ENCODE results near the gene PCDH9.

PCDH9 gene

GRCh38 chr13:67167420-67167819 is 62.7 kb downstream of the PCDH9 start:
- Histone ChIP-seq H3K36me3 (ENCODE audit: control insufficient read depth in 1 of 2, insufficient read depth in 2 of 2, low read length in 2 of 2) (no peaks in the 10 kb centered on the region), H3K27me3 (ENCODE audit: control insufficient read depth in 1 of 2, insufficient read depth in 2 of 2, low read length in 2 of 2) (no peaks in the 10 kb centered on the region), H3K9ac (ENCODE audit: low read depth in 1 of 2, low read length in 2 of 2) (no peak overlapping the region), H3K27ac (ENCODE audit: low read depth, low read length) (no peak overlapping the region), H3K4me3 (ENCODE audit: low read depth in 1 of 2, low read length in 2 of 2) (no peak overlapping the region), H3K9me3 (ENCODE audit: control insufficient read depth in 1 of 2, low read length in 2 of 2) (no peaks in the 10 kb centered on the region), H3K4me1 (ENCODE audit: control insufficient read depth in 1 of 2, insufficient read depth in 2 of 2, low read length in 2 of 2) (no peaks in the 10 kb centered on the region)

GRCh38 chr13:67161176-67161575 is 69.0 kb downstream of the PCDH9 start:
- no peaks in the 10 kb centered on the region for H3K4me1 ChIP-seq (ENCODE audit: control insufficient read depth in 1 of 2, insufficient read depth in 2 of 2, low read length in 2 of 2)
- H3K4me3 ChIP-seq (ENCODE audit: low read depth in 1 of 2, low read length in 2 of 2): no peak overlapping the region
- no peaks in the 10 kb centered on the region for H3K27me3 ChIP-seq (ENCODE audit: control insufficient read depth in 1 of 2, insufficient read depth in 2 of 2, low read length in 2 of 2)
- H3K9me3 ChIP-seq (ENCODE audit: control insufficient read depth in 1 of 2, low read length in 2 of 2): no peaks in the 10 kb centered on the region
- no peak overlapping the region for H3K9ac ChIP-seq (ENCODE audit: low read depth in 1 of 2, low read length in 2 of 2)
- H3K36me3 ChIP-seq (ENCODE audit: control insufficient read depth in 1 of 2, insufficient read depth in 2 of 2, low read length in 2 of 2): no peaks in the 10 kb centered on the region
- H3K27ac ChIP-seq (ENCODE audit: low read depth, low read length): no peak overlapping the region

- Histone ChIP-seq H3K9ac (ENCODE audit: low read depth in 1 of 2, low read length in 2 of 2) (no peak overlapping the region), H3K9me3 (ENCODE audit: control insufficient read depth in 1 of 2, low read length in 2 of 2) (no peaks in the 10 kb centered on the region), H3K4me1 (ENCODE audit: control insufficient read depth in 1 of 2, insufficient read depth in 2 of 2, low read length in 2 of 2) (no peaks in the 10 kb centered on the region), H3K4me3 (ENCODE audit: low read depth in 1 of 2, low read length in 2 of 2) (no peak overlapping the region), H3K36me3 (ENCODE audit: control insufficient read depth in 1 of 2, insufficient read depth in 2 of 2, low read length in 2 of 2) (no peaks in the 10 kb centered on the region), H3K27ac (ENCODE audit: low read depth, low read length) (no peak overlapping the region), H3K27me3 (ENCODE audit: control insufficient read depth in 1 of 2, insufficient read depth in 2 of 2, low read length in 2 of 2) (no peaks in the 10 kb centered on the region)
These were observed 71.2 kb downstream of the PCDH9 start for GRCh38 chr13:67158903-67159302.

DNA sequence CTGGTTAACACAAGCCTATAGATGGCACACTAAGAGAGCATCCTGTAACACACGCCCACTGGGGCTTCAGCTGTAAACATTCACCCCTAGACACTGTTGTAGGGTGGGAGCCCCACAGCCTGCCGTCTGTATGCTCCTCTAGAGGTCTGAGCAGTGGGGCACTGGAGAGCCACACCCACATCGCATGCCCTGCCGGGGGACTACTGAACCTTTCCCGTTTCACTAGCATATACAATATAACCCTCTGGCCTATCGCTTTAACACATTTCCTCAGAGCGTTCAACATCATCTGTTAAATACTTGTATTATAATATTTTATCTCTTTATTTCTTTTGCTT is 73.4 kb downstream of the PCDH9 start:
- Histone ChIP-seq H3K27ac (ENCODE audit: low read depth, low read length) (no peak overlapping the region), H3K4me3 (ENCODE audit: low read depth in 1 of 2, low read length in 2 of 2) (no peak overlapping the region), H3K27me3 (ENCODE audit: control insufficient read depth in 1 of 2, insufficient read depth in 2 of 2, low read length in 2 of 2) (no peaks in the 10 kb centered on the region), H3K36me3 (ENCODE audit: control insufficient read depth in 1 of 2, insufficient read depth in 2 of 2, low read length in 2 of 2) (no peaks in the 10 kb centered on the region), H3K9ac (ENCODE audit: low read depth in 1 of 2, low read length in 2 of 2) (no peak overlapping the region), H3K9me3 (ENCODE audit: control insufficient read depth in 1 of 2, low read length in 2 of 2) (no peaks in the 10 kb centered on the region), H3K4me1 (ENCODE audit: control insufficient read depth in 1 of 2, insufficient read depth in 2 of 2, low read length in 2 of 2) (no peaks in the 10 kb centered on the region)

GRCh38 chr13:67155898-67156722 is 74.0 kb downstream of the PCDH9 start:
- Histone ChIP-seq H3K36me3 (ENCODE audit: control insufficient read depth in 1 of 2, insufficient read depth in 2 of 2, low read length in 2 of 2) (no peaks in the 10 kb centered on the region), H3K4me3 (ENCODE audit: low read depth in 1 of 2, low read length in 2 of 2) (no peak overlapping the region), H3K9me3 (ENCODE audit: control insufficient read depth in 1 of 2, low read length in 2 of 2) (no peaks in the 10 kb centered on the region), H3K4me1 (ENCODE audit: control insufficient read depth in 1 of 2, insufficient read depth in 2 of 2, low read length in 2 of 2) (no peaks in the 10 kb centered on the region), H3K27ac (ENCODE audit: low read depth, low read length) (no peak overlapping the region), H3K9ac (ENCODE audit: low read depth in 1 of 2, low read length in 2 of 2) (no peak overlapping the region), H3K27me3 (ENCODE audit: control insufficient read depth in 1 of 2, insufficient read depth in 2 of 2, low read length in 2 of 2) (no peaks in the 10 kb centered on the region)

DNA sequence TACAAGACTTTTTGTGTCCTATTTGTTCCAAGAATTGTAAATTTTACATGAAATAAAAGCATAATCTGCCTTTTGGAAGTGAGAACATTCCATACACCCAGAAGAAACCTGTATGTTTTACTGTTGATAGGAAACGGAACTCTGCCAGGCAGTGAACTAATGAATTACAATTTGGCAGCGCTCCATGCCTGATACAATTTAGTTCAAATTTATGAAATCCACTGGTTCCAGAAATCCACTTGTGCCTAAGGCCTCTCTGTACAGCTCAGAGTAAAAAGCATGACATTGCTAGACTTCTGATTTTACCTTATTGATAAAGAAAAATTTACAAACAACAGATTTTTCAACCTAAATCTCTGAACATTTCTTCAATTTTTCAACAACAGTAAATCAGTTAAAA is 78.1 kb downstream of the PCDH9 start:
- Histone ChIP-seq H3K27me3 (ENCODE audit: control insufficient read depth in 1 of 2, insufficient read depth in 2 of 2, low read length in 2 of 2) (no peaks in the 10 kb centered on the region), H3K4me1 (ENCODE audit: control insufficient read depth in 1 of 2, insufficient read depth in 2 of 2, low read length in 2 of 2) (no peaks in the 10 kb centered on the region), H3K36me3 (ENCODE audit: control insufficient read depth in 1 of 2, insufficient read depth in 2 of 2, low read length in 2 of 2) (no peaks in the 10 kb centered on the region), H3K27ac (ENCODE audit: low read depth, low read length) (no peak overlapping the region), H3K4me3 (ENCODE audit: low read depth in 1 of 2, low read length in 2 of 2) (no peak overlapping the region), H3K9me3 (ENCODE audit: control insufficient read depth in 1 of 2, low read length in 2 of 2) (no peaks in the 10 kb centered on the region), H3K9ac (ENCODE audit: low read depth in 1 of 2, low read length in 2 of 2) (no peak overlapping the region)

- Histone ChIP-seq H3K27me3 (ENCODE audit: control insufficient read depth in 1 of 2, insufficient read depth in 2 of 2, low read length in 2 of 2) (no peaks in the 10 kb centered on the region), H3K4me3 (ENCODE audit: low read depth in 1 of 2, low read length in 2 of 2) (no peak overlapping the region), H3K36me3 (ENCODE audit: control insufficient read depth in 1 of 2, insufficient read depth in 2 of 2, low read length in 2 of 2) (no peaks in the 10 kb centered on the region), H3K4me1 (ENCODE audit: control insufficient read depth in 1 of 2, insufficient read depth in 2 of 2, low read length in 2 of 2) (no peaks in the 10 kb centered on the region), H3K9me3 (ENCODE audit: control insufficient read depth in 1 of 2, low read length in 2 of 2) (no peaks in the 10 kb centered on the region), H3K9ac (ENCODE audit: low read depth in 1 of 2, low read length in 2 of 2) (no peak overlapping the region), H3K27ac (ENCODE audit: low read depth, low read length) (no peak overlapping the region)
These were observed 78.5 kb downstream of the PCDH9 start for GRCh38 chr13:67151652-67152051.

DNA sequence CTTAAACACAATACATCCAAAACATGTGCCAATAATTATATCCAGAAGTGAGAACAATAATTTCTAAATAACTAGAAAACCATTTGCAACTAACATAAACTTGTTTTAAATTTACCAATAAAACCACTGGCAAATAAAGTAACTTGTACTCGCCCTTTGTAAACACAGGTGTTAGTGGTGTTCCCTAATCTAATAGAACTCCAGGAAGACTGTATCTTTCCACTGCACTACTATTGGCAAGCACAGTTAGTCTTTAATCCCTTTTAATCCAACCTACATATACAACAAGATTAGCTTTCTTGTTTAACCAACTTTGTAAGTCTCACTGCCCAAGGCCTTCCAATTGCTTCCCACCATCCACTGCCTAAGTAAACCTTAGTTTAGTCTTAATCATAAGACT is 79.5 kb downstream of the PCDH9 start:
- H3K9ac ChIP-seq (ENCODE audit: low read depth in 1 of 2, low read length in 2 of 2): no peak overlapping the region
- H3K4me3 ChIP-seq (ENCODE audit: low read depth in 1 of 2, low read length in 2 of 2): no peak overlapping the region
- H3K27me3 ChIP-seq (ENCODE audit: control insufficient read depth in 1 of 2, insufficient read depth in 2 of 2, low read length in 2 of 2): no peaks in the 10 kb centered on the region
- H3K9me3 ChIP-seq (ENCODE audit: control insufficient read depth in 1 of 2, low read length in 2 of 2): no peaks in the 10 kb centered on the region
- no peaks in the 10 kb centered on the region for H3K4me1 ChIP-seq (ENCODE audit: control insufficient read depth in 1 of 2, insufficient read depth in 2 of 2, low read length in 2 of 2)
- H3K27ac ChIP-seq (ENCODE audit: low read depth, low read length): no peak overlapping the region
- H3K36me3 ChIP-seq (ENCODE audit: control insufficient read depth in 1 of 2, insufficient read depth in 2 of 2, low read length in 2 of 2): no peaks in the 10 kb centered on the region

GRCh38 chr13:67148161-67148571 is 82.0 kb downstream of the PCDH9 start:
- H3K36me3 ChIP-seq (ENCODE audit: control insufficient read depth in 1 of 2, insufficient read depth in 2 of 2, low read length in 2 of 2): no peaks in the 10 kb centered on the region
- H3K9me3 ChIP-seq (ENCODE audit: control insufficient read depth in 1 of 2, low read length in 2 of 2): no peaks in the 10 kb centered on the region
- no peaks in the 10 kb centered on the region for H3K27me3 ChIP-seq (ENCODE audit: control insufficient read depth in 1 of 2, insufficient read depth in 2 of 2, low read length in 2 of 2)
- H3K9ac ChIP-seq (ENCODE audit: low read depth in 1 of 2, low read length in 2 of 2): no peak overlapping the region
- no peak overlapping the region for H3K27ac ChIP-seq (ENCODE audit: low read depth, low read length)
- H3K4me3 ChIP-seq (ENCODE audit: low read depth in 1 of 2, low read length in 2 of 2): no peak overlapping the region
- H3K4me1 ChIP-seq (ENCODE audit: control insufficient read depth in 1 of 2, insufficient read depth in 2 of 2, low read length in 2 of 2): no peaks in the 10 kb centered on the region

GRCh38 chr13:67147342-67148133 is 82.6 kb downstream of the PCDH9 start:
- no peak overlapping the region for H3K27ac ChIP-seq (ENCODE audit: low read depth, low read length)

More at GRCh38 chr13:67147342-67148133, 82.6 kb downstream of the PCDH9 start:
- Histone ChIP-seq H3K27me3 (ENCODE audit: control insufficient read depth in 1 of 2, insufficient read depth in 2 of 2, low read length in 2 of 2) (no peaks in the 10 kb centered on the region), H3K9me3 (ENCODE audit: control insufficient read depth in 1 of 2, low read length in 2 of 2) (no peaks in the 10 kb centered on the region), H3K9ac (ENCODE audit: low read depth in 1 of 2, low read length in 2 of 2) (no peak overlapping the region), H3K36me3 (ENCODE audit: control insufficient read depth in 1 of 2, insufficient read depth in 2 of 2, low read length in 2 of 2) (no peaks in the 10 kb centered on the region), H3K4me1 (ENCODE audit: control insufficient read depth in 1 of 2, insufficient read depth in 2 of 2, low read length in 2 of 2) (no peaks in the 10 kb centered on the region), H3K4me3 (ENCODE audit: low read depth in 1 of 2, low read length in 2 of 2) (no peak overlapping the region)
